Retinal pigment epithelial cell (primary cell): Measurements from ENCODE around the gene SEC61A1.

Experiments
- DNase-seq: peaks from one replicate; pipeline ENCODE4 v3.0.0-alpha.2; 2010; ENCODE audit warnings: low read depth
- H3K4me3 ChIP-seq: 2 replicates; pipeline ENCODE4 v1.5.1; 2011; ENCODE audit warnings: mild to moderate bottlenecking, low read length, control low read depth, moderate library complexity
- TF ChIP-seq, protein P1 (sequence below): conservative IDR thresholded peaks from 2 replicates; pipeline ENCODE4 v1.5.1; 2011; ENCODE audit warnings: low read depth, low read length, control low read depth, inconsistent platforms

The SEC61A1 gene

GRCh38 chr3:128066676-128067075 lies 14.4 kb downstream of the SEC61A1 start:
- H3K4me3 ChIP-seq: no peak overlapping the region
- TF ChIP-seq, protein P1, sequence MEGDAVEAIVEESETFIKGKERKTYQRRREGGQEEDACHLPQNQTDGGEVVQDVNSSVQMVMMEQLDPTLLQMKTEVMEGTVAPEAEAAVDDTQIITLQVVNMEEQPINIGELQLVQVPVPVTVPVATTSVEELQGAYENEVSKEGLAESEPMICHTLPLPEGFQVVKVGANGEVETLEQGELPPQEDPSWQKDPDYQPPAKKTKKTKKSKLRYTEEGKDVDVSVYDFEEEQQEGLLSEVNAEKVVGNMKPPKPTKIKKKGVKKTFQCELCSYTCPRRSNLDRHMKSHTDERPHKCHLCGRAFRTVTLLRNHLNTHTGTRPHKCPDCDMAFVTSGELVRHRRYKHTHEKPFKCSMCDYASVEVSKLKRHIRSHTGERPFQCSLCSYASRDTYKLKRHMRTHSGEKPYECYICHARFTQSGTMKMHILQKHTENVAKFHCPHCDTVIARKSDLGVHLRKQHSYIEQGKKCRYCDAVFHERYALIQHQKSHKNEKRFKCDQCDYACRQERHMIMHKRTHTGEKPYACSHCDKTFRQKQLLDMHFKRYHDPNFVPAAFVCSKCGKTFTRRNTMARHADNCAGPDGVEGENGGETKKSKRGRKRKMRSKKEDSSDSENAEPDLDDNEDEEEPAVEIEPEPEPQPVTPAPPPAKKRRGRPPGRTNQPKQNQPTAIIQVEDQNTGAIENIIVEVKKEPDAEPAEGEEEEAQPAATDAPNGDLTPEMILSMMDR: no peak
- DNase-seq: no peak

GRCh38 chr3:128067489-128067888 lies 15.3 kb downstream of the SEC61A1 start:
- TF ChIP-seq, protein P1: no peak
- no peak for DNase-seq
- H3K4me3 ChIP-seq: no peak overlapping the region

DNA sequence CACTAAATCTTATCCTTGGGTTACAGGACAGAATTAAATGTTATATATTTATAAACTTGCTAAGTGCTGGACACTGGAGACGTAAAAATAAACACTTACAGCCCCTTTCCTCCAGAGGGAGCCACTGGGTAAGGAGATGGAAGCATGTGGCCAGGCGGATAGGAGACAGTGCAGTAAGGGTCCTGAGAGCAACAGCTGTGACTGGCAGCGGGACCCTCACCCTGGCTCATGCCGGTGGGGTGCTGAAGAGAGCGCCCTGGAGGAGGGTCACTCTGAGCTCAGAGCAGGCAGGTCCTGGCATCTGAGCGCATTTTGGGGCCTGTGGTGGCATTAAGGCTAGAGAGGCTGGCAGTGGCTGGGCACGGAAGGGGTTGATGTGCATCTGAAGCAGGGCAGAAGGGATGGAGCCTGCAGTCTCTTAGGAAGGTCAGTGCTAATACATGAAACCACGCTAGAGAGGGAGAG lies 16.0 kb downstream of the SEC61A1 start:
- no peak for DNase-seq
- TF ChIP-seq, protein P1: peak; percentile 76
- no peak overlapping the region for H3K4me3 ChIP-seq

- no peak overlapping the region for H3K4me3 ChIP-seq
- TF ChIP-seq, protein P1: no peak
- no peak for DNase-seq
Measured at GRCh38 chr3:128069271-128069670, 17.0 kb downstream of the SEC61A1 start.

GRCh38 chr3:128070898-128071591 lies 18.8 kb downstream of the SEC61A1 start:
- TF ChIP-seq, protein P1: no peak
- no peak overlapping the region for H3K4me3 ChIP-seq
- DNase-seq: no peak

- TF ChIP-seq, protein P1: no peak
- DNase-seq: no peak
- no peak overlapping the region for H3K4me3 ChIP-seq
Measured at GRCh38 chr3:128071771-128072453, 19.7 kb downstream of the SEC61A1 start.
